GM23248 (cell line): ENCODE results near the gene CSF1R.

Source experiments
- EZH2 ChIP-seq: fragments of 200-600 bp; sonication (generic); IDR thresholded peaks from 2 replicates; pipeline ENCODE4 v1.6.1; 2018; ENCODE audit warnings: antibody characterized with exemption, mild to moderate bottlenecking; ENCODE audit not compliant: insufficient read depth, poor library complexity, severe bottlenecking
- EZH2phosphoT487 ChIP-seq: fragments of 200-600 bp; sonication (generic); IDR thresholded peaks from 2 replicates; pipeline ENCODE4 v1.6.1; 2018; ENCODE audit warnings: antibody characterized with exemption, moderate library complexity, mild to moderate bottlenecking, low read depth; ENCODE audit not compliant: insufficient read depth

- TF ChIP-seq EZH2 = no peak
- no peak for TF ChIP-seq EZH2phosphoT487
These were observed 47.8 kb upstream of the CSF1R start for GRCh38 chr5:150134198-150134588.
